HG02678 (cell line): ENCODE data around the gene KLHL29.

Source experiments
- ATAC-seq: cut with Tn5 transposase; IDR thresholded peaks from one replicate; pipeline ENCODE4 v1.9.1; 2021; ENCODE audit warnings: mild to moderate bottlenecking, moderate library complexity; ENCODE audit not compliant: unreplicated experiment

KLHL29 gene

GRCh38 chr2:23393722-23394121, 8.7 kb downstream of the KLHL29 start:
- no peak for ATAC-seq

- no peak for ATAC-seq
Measured at GRCh38 chr2:23394700-23395099, 9.7 kb downstream of the KLHL29 start.

GRCh38 chr2:23397478-23397877, 12.5 kb downstream of the KLHL29 start:
- ATAC-seq: no peak

- peak; percentile 71 for ATAC-seq
Measured at GRCh38 chr2:23399674-23400261, 14.8 kb downstream of the KLHL29 start.

- ATAC-seq: no peak
Measured at GRCh38 chr2:23400703-23401102, 15.7 kb downstream of the KLHL29 start.

GRCh38 chr2:23401427-23402204, 16.6 kb downstream of the KLHL29 start:
- ATAC-seq: no peak

GRCh38 chr2:23402205-23402740, 17.3 kb downstream of the KLHL29 start:
- no peak for ATAC-seq

- peak; percentile 52 for ATAC-seq
Measured at GRCh38 chr2:23404426-23404825, 19.4 kb downstream of the KLHL29 start.

- ATAC-seq: no peak
Measured at GRCh38 chr2:23409248-23409647, 24.3 kb downstream of the KLHL29 start.

- ATAC-seq: no peak
Measured at GRCh38 chr2:23410596-23410995, 25.6 kb downstream of the KLHL29 start.

GRCh38 chr2:23411752-23412431, 26.9 kb downstream of the KLHL29 start:
- no peak for ATAC-seq

- no peak for ATAC-seq
Measured at GRCh38 chr2:23412556-23413155, 27.7 kb downstream of the KLHL29 start.

- ATAC-seq: no peak
Measured at GRCh38 chr2:23413641-23414040, 28.7 kb downstream of the KLHL29 start.

- ATAC-seq: no peak
Measured at GRCh38 chr2:23414106-23414505, 29.1 kb downstream of the KLHL29 start.

- ATAC-seq: no peak
Measured at GRCh38 chr2:23414871-23415270, 29.9 kb downstream of the KLHL29 start.

GRCh38 chr2:23417310-23417709, 32.3 kb downstream of the KLHL29 start:
- ATAC-seq: no peak

GRCh38 chr2:23418056-23418455, 33.1 kb downstream of the KLHL29 start:
- ATAC-seq: no peak

GRCh38 chr2:23418461-23418911, 33.5 kb downstream of the KLHL29 start:
- no peak for ATAC-seq

- no peak for ATAC-seq
Measured at GRCh38 chr2:23419171-23420090, 34.5 kb downstream of the KLHL29 start.
